H1 (cell line): ENCODE measurements around the gene SLC16A8. TPM values are rescaled to one million over a fixed set of nuclear protein-coding genes. Genes with fewer than 3 reads are reported as not detected.

Source experiments
- CTCF ChIA-PET: fragments of 300-600 bp; sonication (Branson Sonifier 250); formaldehyde crosslinking; loops from one replicate; lab custom pipeline; 2021; ENCODE audit not compliant: partially characterized antibody; lab: Charles Lee
- POLR2A ChIA-PET: fragments of 300-600 bp; sonication (Branson Sonifier 250); formaldehyde crosslinking; loops from one replicate; lab custom pipeline; 2021; ENCODE audit warnings: inconsistent platforms; ENCODE audit not compliant: partially characterized antibody; lab: Charles Lee
- DNase-seq, 2 experiments: peaks; one replicate each; pipeline versions ENCODE4 v3.0.0 to v3.0.0-alpha.2; 2010 to 2022; ENCODE audit warnings: low spot score in 2 of 2, low read depth in 1 of 2, mixed read lengths in 1 of 2
- FAIRE-seq: peaks from 2 replicates; lab custom pipeline; 2011; peaks lifted over from hg19 to GRCh38; lab: Jason Lieb, UNC
- H2AFZ ChIP-seq: 2 replicates; pipeline ENCODE4 v1.8.1; 2012; ENCODE audit warnings: low read length, inconsistent platforms
- H2AK5ac ChIP-seq: 2 replicates; pipeline ENCODE4 v1.6.1; 2013; ENCODE audit warnings: low read depth, low read length
- H2BK120ac ChIP-seq: replicated peaks from 2 replicates; pipeline ENCODE3; 2013; ENCODE audit warnings: low read depth, low read length, inconsistent platforms
- H2BK12ac ChIP-seq: 2 replicates; pipeline ENCODE4 v1.6.1; 2013; ENCODE audit warnings: low read depth, low read length
- H2BK15ac ChIP-seq: 2 replicates; pipeline ENCODE4 v1.6.1; 2013; ENCODE audit warnings: low read length
- H2BK20ac ChIP-seq: 2 replicates; pipeline ENCODE4 v1.6.1; 2013; ENCODE audit warnings: low read length
- H2BK5ac ChIP-seq: 2 replicates; pipeline ENCODE4 v1.6.1; 2013; ENCODE audit warnings: low read depth, low read length
- H3K14ac ChIP-seq: 2 replicates; pipeline ENCODE4 v1.6.1; 2013; ENCODE audit warnings: inconsistent platforms; ENCODE audit not compliant: insufficient read length
- H3K18ac ChIP-seq: 2 replicates; pipeline ENCODE4 v1.6.1; 2013; ENCODE audit warnings: low read length; ENCODE audit errors: extremely low read depth
- H3K23ac ChIP-seq: 2 replicates; pipeline ENCODE4 v1.6.1; 2013; ENCODE audit warnings: inconsistent platforms; ENCODE audit not compliant: insufficient read length
- H3K23me2 ChIP-seq: 2 replicates; pipeline ENCODE4 v1.6.1; 2013; ENCODE audit warnings: low read depth, low read length
- H3K27ac ChIP-seq: 2 replicates; pipeline ENCODE4 v1.6.1; 2011; ENCODE audit warnings: low read depth, low read length, inconsistent platforms
- H3K27me3 ChIP-seq, 4 experiments: replicated peaks in 1 of 4; 1 replicate in 1 of 4; 2 replicates in 3 of 4; pipeline versions ENCODE4 v1.6.1 to v1.8.1; 2011 to 2013; ENCODE audit warnings: low read length in 3 of 4, mild to moderate bottlenecking in 3 of 4, inconsistent platforms in 2 of 4, mixed read lengths in 2 of 4, moderate library complexity in 1 of 4; ENCODE audit not compliant: control insufficient read depth in 3 of 4, insufficient read depth in 3 of 4; ENCODE audit errors: extremely low read depth in 1 of 4
- H3K36me3 ChIP-seq, 4 experiments: 2 replicates each; pipeline versions ENCODE4 v1.6.1 to v1.8.1; 2011 to 2013; ENCODE audit warnings: mild to moderate bottlenecking in 4 of 4, low read length in 3 of 4, moderate library complexity in 2 of 4, control low read depth in 1 of 4, inconsistent platforms in 1 of 4; ENCODE audit not compliant: insufficient read depth in 4 of 4, control insufficient read depth in 2 of 4
- H3K4ac ChIP-seq: replicated peaks from 2 replicates; pipeline ENCODE3; 2013; ENCODE audit warnings: low read length, low read depth, mixed read lengths, inconsistent platforms; ENCODE audit not compliant: insufficient read length
- H3K4me1 ChIP-seq, 4 experiments: replicated peaks in 1 of 4; 1 replicate in 1 of 4; 2 replicates in 3 of 4; pipeline versions ENCODE4 v1.6.1 to v1.8.1; 2011 to 2013; ENCODE audit warnings: low read length in 3 of 4, inconsistent platforms in 2 of 4, mixed read lengths in 1 of 4; ENCODE audit not compliant: insufficient read depth in 4 of 4, control insufficient read depth in 3 of 4
- H3K4me2 ChIP-seq, 2 experiments: 2 replicates each; pipeline versions ENCODE4 v1.6.1 to v1.8.1; 2011 to 2013; ENCODE audit warnings: low read depth in 2 of 2, low read length in 2 of 2, control low read depth in 1 of 2, inconsistent platforms in 1 of 2, mild to moderate bottlenecking in 1 of 2; ENCODE audit not compliant: insufficient read depth in 1 of 2
- H3K4me3 ChIP-seq, 4 experiments: fragments of 200-600, 300-600 bp in 1 of 4; sonication (generic), shearing (Covaris generic), sonication (Bioruptor Twin) in 1 of 4; 2 replicates each; pipeline versions ENCODE4 v1.5.1 to v1.8.1; 2011 to 2016; ENCODE audit warnings: low read length in 4 of 4, low read depth in 3 of 4, control low read depth in 2 of 4, inconsistent platforms in 2 of 4, mild to moderate bottlenecking in 2 of 4, mixed read lengths in 1 of 4, moderate library complexity in 1 of 4; ENCODE audit not compliant: insufficient read depth in 2 of 4; ENCODE audit errors: extremely low read depth in 1 of 4
- H3K56ac ChIP-seq: replicated peaks from 2 replicates; pipeline ENCODE3; 2013; ENCODE audit warnings: low read depth, mild to moderate bottlenecking, mixed read lengths, low read length, inconsistent platforms; ENCODE audit not compliant: insufficient read length
- H3K79me1 ChIP-seq: 2 replicates; pipeline ENCODE4 v1.6.1; 2013; ENCODE audit warnings: low read depth, low read length, control low read depth
- H3K79me2 ChIP-seq, 2 experiments: 2 replicates each; pipeline versions ENCODE4 v1.6.1 to v1.8.1; 2012 to 2013; ENCODE audit warnings: low read length in 2 of 2, mild to moderate bottlenecking in 2 of 2, inconsistent platforms in 1 of 2; ENCODE audit not compliant: insufficient read depth in 2 of 2, control insufficient read depth in 1 of 2
- H3K9ac ChIP-seq, 4 experiments: replicated peaks in 1 of 4; 1 replicate in 1 of 4; 2 replicates in 3 of 4; pipeline versions ENCODE4 v1.6.1 to v1.8.1; 2011 to 2013; ENCODE audit warnings: low read depth in 3 of 4, low read length in 3 of 4, control low read depth in 2 of 4, mild to moderate bottlenecking in 2 of 4, moderate library complexity in 2 of 4, inconsistent platforms in 1 of 4; ENCODE audit errors: extremely low read depth in 1 of 4
- H3K9me3 ChIP-seq, 2 experiments: 2 replicates each; pipeline versions ENCODE4 v1.6.1 to v1.8.1; 2012 to 2013; ENCODE audit warnings: mild to moderate bottlenecking in 2 of 2, moderate library complexity in 2 of 2, control low read depth in 1 of 2, inconsistent platforms in 1 of 2, low read depth in 1 of 2, low read length in 1 of 2, mixed read lengths in 1 of 2; ENCODE audit not compliant: insufficient read depth in 2 of 2
- H4K20me1 ChIP-seq, 2 experiments: replicated peaks in 1 of 2; 2 replicates each; pipeline versions ENCODE3 to v1.8.1; 2011 to 2013; ENCODE audit warnings: inconsistent platforms in 2 of 2, low read length in 2 of 2, mild to moderate bottlenecking in 1 of 2; ENCODE audit not compliant: insufficient read depth in 2 of 2, control insufficient read depth in 1 of 2
- H4K5ac ChIP-seq: 2 replicates; pipeline ENCODE4 v1.6.1; 2013; ENCODE audit warnings: low read length, low read depth, mixed read lengths, inconsistent platforms; ENCODE audit not compliant: insufficient read length
- H4K8ac ChIP-seq: 2 replicates; pipeline ENCODE4 v1.8.0; 2013; ENCODE audit warnings: mild to moderate bottlenecking, moderate library complexity, low read length, inconsistent platforms; ENCODE audit not compliant: insufficient read depth; ENCODE audit errors: extremely low read depth
- H4K91ac ChIP-seq: replicated peaks from 2 replicates; pipeline ENCODE3; 2013; ENCODE audit warnings: low read length, mixed read lengths, inconsistent platforms; ENCODE audit not compliant: insufficient read length
- EZH2 ChIP-seq: fragments of 200-600 bp; sonication (generic); IDR thresholded peaks from 2 replicates; pipeline ENCODE4 v1.7.1; 2012; ENCODE audit warnings: low read depth, mild to moderate bottlenecking, moderate library complexity, low read length, inconsistent platforms; ENCODE audit not compliant: severe bottlenecking
- RXRA ChIP-seq: IDR thresholded peaks from 2 replicates; pipeline ENCODE4 v1.6.1; 2011; ENCODE audit warnings: low read depth, mild to moderate bottlenecking, low read length, moderate library complexity; ENCODE audit not compliant: insufficient read depth
- TAF7 ChIP-seq: optimal IDR thresholded peaks from 2 replicates; pipeline ENCODE3; 2011; ENCODE audit warnings: low read depth, mild to moderate bottlenecking, inconsistent platforms, low read length, moderate library complexity, borderline replicate concordance
- TCF12 ChIP-seq: IDR thresholded peaks from 2 replicates; pipeline ENCODE4 v1.6.1; 2011; ENCODE audit warnings: low read depth, mild to moderate bottlenecking, low read length
- WGBS, 2 experiments: shearing (Covaris generic) in 1 of 2; methylation state at CpG; one replicate each; pipeline versions ENCODE4 v1.1.6 to v1.1.7; 2013 to 2015; ENCODE audit warnings: low lambda C conversion rate in 2 of 2, mixed read lengths in 2 of 2, inconsistent platforms in 1 of 2, low coverage in 1 of 2, missing lambda C conversion rate in 1 of 2; ENCODE audit not compliant: insufficient replicate concordance in 2 of 2, insufficient coverage in 1 of 2, insufficient read length in 1 of 2; ENCODE audit errors: extremely low coverage in 1 of 2, missing lambda C conversion rate in 1 of 2; 5-methylcytosine and 5-hydroxymethylcytosine counted together
- polyA plus RNA-seq, 7 experiments: library from polyadenylated mRNA; depleted of rRNA in 3 of 7; stranded (reverse) in 5 of 7; unstranded in 2 of 7; fragments of >200 nt in 5 of 7; fragments of 200-250 nt in 2 of 7; gene quantifications; 1 replicate in 5 of 7; 2 replicates in 1 of 7; 4 replicates in 1 of 7; pipeline versions ENCODE4 v1.2.1 to v1.2.3, GENCODE V29; 2011 to 2013; ENCODE audit warnings: missing spikeins in 2 of 7, mixed read lengths in 2 of 7
- total RNA-seq: library from RNA; stranded (reverse); fragmentation: NEBNext Ultra II Directional; extraction: Animal tissue kit (Norgen Biotek cat#: 25700); gene quantifications from 2 replicates; pipeline ENCODE4 v1.2.1, GENCODE V29; 2021

Gene SLC16A8
- total and polyA plus RNA-seq, 2 of the 8 experiments (the other 6 are each of a cell fraction or from before 2014, with no cell fraction given) = 0.70 TPM; not detected in 1

- Histone ChIP-seq H3K4me3 (no peak overlapping the region), H3K27ac (no peak overlapping the region), H3K9me3 (no peaks in the 10 kb centered on the region), H3K4me2 (no peak overlapping the region), H3K36me3 (no peaks in the 10 kb centered on the region), H2BK120ac (no peak overlapping the region), H3K18ac (no peak overlapping the region), H3K27me3 (peaks cover 0 to 8% (median under 1%) of the 10 kb centered on the region in 4 experiments; a peak in 1 of 7 replicates), H2BK5ac (peak overlapping the region; percentile 69; the same call in 1 of the 2 replicates), H2BK15ac (no peak overlapping the region), H3K23ac (no peak overlapping the region), H2AK5ac (peak overlapping the region; percentile 96; the same call in 1 of the 2 replicates), H2AFZ (no peak overlapping the region), H3K23me2 (peaks cover 3% of the 10 kb centered on the region; the same call in 1 of the 2 replicates), H3K9ac (no peak overlapping the region), H2BK20ac (no peak overlapping the region; the same call in 1 of the 2 replicates), H3K79me1 (no peaks in the 10 kb centered on the region), H3K79me2 (no peaks in the 10 kb centered on the region), H3K14ac (no peak overlapping the region), H4K20me1 (peaks cover 0 to 3% of the 10 kb centered on the region in 2 experiments), H4K5ac (no peak overlapping the region), H3K56ac (no peak overlapping the region), H3K4me1 (peaks cover 0 to 17% (median 5%) of the 10 kb centered on the region in 4 experiments; a peak in 5 of 7 replicates), H3K4ac (no peak overlapping the region), H2BK12ac (peak overlapping the region; percentile 90; the same call in 1 of the 2 replicates), H4K91ac (peak overlapping the region; percentile 96), H4K8ac (no peak overlapping the region)
- DNase-seq (no peak), FAIRE-seq (no peak)
- ChIA-PET POLR2A (interaction anchor here (2.0 kb wide), 1 partner anchor 13 kb away, joined by 7 read pairs; no protein-coding TSS in a partner anchor), CTCF (interaction anchor here (0.8 to 2.3 kb wide), 11 partner anchors 9 to 83 kb away, joined by 3 to 8 read pairs (median 4); partner anchors contain the start of gene BAIAP2L2)
- WGBS, 2 experiments = 94% methylated on average over 15 of the region's 15 CpGs; no CpG with 5 or more reads in 1 of the 2 experiments
- TF ChIP-seq TCF12 (no peak), TAF7 (no peak), RXRA (no peak), EZH2 (no peak)
Measured at GRCh38 chr22:38028344-38029130, 55.4 kb downstream of the SLC16A8 start.
